ENCODE data around the gene CBX8. TPM values are rescaled to one million over a fixed set of nuclear protein-coding genes. Genes with fewer than 3 reads are reported as not detected.

The CBX8 gene
- total and polyA plus RNA-seq, 7 donors: 0.40 to 3.5 (median 1.3) TPM

GRCh38 chr17:79825580-79825921 lies 28.7 kb upstream of the CBX8 start:
- WGBS, 3 donors: 96 to 97% (median 96%) methylated on average over 5 of the region's 5 CpGs
- H3K9me3 ChIP-seq: no peaks in the 10 kb centered on the region
- no peak for DNase-seq
- no peak for ATAC-seq
- H3K27ac ChIP-seq: no peak overlapping the region
- TF ChIP-seq CTCF (IDR thresholded peaks at IDR 0.05): no peak
- no peaks in the 10 kb centered on the region for H3K4me1 ChIP-seq
- H3K36me3 ChIP-seq (ENCODE audit: insufficient read depth in 1 of 2, low read depth in 1 of 2): no peaks in the 10 kb centered on the region
- H3K4me3 ChIP-seq: no peak overlapping the region
- intact Hi-C loops (cut with DNase I): no loop called here
- peaks cover 0 to 27% (median 0%) of the 10 kb centered on the region in 3 donors for H3K27me3 ChIP-seq (ENCODE audit: insufficient read depth in 3 of 3, low read length in 2 of 3)

GRCh38 chr17:79824893-79825579 lies 28.2 kb upstream of the CBX8 start:
- 92 to 97% (median 92%) methylated on average over 6 of the region's 6 CpGs for WGBS, 3 donors
- H3K27me3 ChIP-seq (ENCODE audit: insufficient read depth in 3 of 3, low read length in 2 of 3): peaks cover 0 to 28% (median 0%) of the 10 kb centered on the region in 3 donors
- TF ChIP-seq CTCF (IDR thresholded peaks at IDR 0.05): no peak
- H3K4me3 ChIP-seq: no peak overlapping the region
- intact Hi-C loops (cut with DNase I): no loop called here
- no peak for ATAC-seq
- no peaks in the 10 kb centered on the region for H3K9me3 ChIP-seq
- no peaks in the 10 kb centered on the region for H3K4me1 ChIP-seq
- DNase-seq: no peak
- no peaks in the 10 kb centered on the region for H3K36me3 ChIP-seq (ENCODE audit: insufficient read depth in 1 of 2, low read depth in 1 of 2)
- no peak overlapping the region for H3K27ac ChIP-seq

GRCh38 chr17:79824234-79824633 lies 27.4 kb upstream of the CBX8 start:
- DNase-seq (no peak), ATAC-seq (no peak)
- intact Hi-C loops (cut with DNase I): no loop called here
- Histone ChIP-seq H3K27me3 (ENCODE audit: insufficient read depth in 3 of 3, low read length in 2 of 3) (peaks cover 0 to 31% (median 0%) of the 10 kb centered on the region in 3 donors), H3K4me1 (no peaks in the 10 kb centered on the region), H3K9me3 (no peaks in the 10 kb centered on the region), H3K4me3 (no peak overlapping the region), H3K36me3 (ENCODE audit: insufficient read depth in 1 of 2, low read depth in 1 of 2) (no peaks in the 10 kb centered on the region), H3K27ac (no peak overlapping the region)
- no peak for TF ChIP-seq CTCF (IDR thresholded peaks at IDR 0.05)
- WGBS, 3 donors: 95 to 98% (median 97%) methylated on average over 17 of the region's 17 CpGs

- Histone ChIP-seq H3K4me1 (no peaks in the 10 kb centered on the region), H3K9me3 (no peaks in the 10 kb centered on the region), H3K27me3 (ENCODE audit: insufficient read depth in 3 of 3, low read length in 2 of 3) (peaks cover 0 to 33% (median 0%) of the 10 kb centered on the region in 3 donors), H3K27ac (no peak overlapping the region), H3K4me3 (no peak overlapping the region), H3K36me3 (ENCODE audit: insufficient read depth in 1 of 2, low read depth in 1 of 2) (no peaks in the 10 kb centered on the region)
- intact Hi-C loops (cut with DNase I): no loop called here
- no peak for ATAC-seq
- no peak for DNase-seq
- 91 to 93% (median 92%) methylated on average over 17 of the region's 17 CpGs for WGBS, 3 donors
- TF ChIP-seq CTCF (IDR thresholded peaks at IDR 0.05): no peak
These were observed 25.8 kb upstream of the CBX8 start for GRCh38 chr17:79822583-79823124.

Data from psoas muscle (tissue), 8 donors.